Suprapubic skin (tissue), 4 donors: Measurements from ENCODE around the gene RPL28.

Experiments used
- EP300 ChIP-seq: sonication (generic); formaldehyde crosslinking; IDR thresholded peaks from one replicate; pipeline ENCODE4 v1.6.1; 2017; ENCODE audit warnings: antibody characterized with exemption
- POLR2A ChIP-seq, 2 donors: fragments of 450-650 bp; IDR thresholded peaks; one replicate each; pipeline ENCODE4 v1.6.1; 2017; ENCODE audit warnings: antibody characterized with exemption in 2 of 2, mild to moderate bottlenecking in 2 of 2, moderate library complexity in 2 of 2
- POLR2AphosphoS5 ChIP-seq, 3 donors: sonication (generic); formaldehyde crosslinking; IDR thresholded peaks; one replicate each; pipeline ENCODE4 v1.6.1; 2017; ENCODE audit warnings: antibody characterized with exemption in 3 of 3
- TF ChIP-seq, protein P1 (sequence below), 2 donors: fragments of 200-600 bp in 1 of 2; fragments of 450-650 bp in 1 of 2; sonication (generic) in 1 of 2; IDR thresholded peaks; one replicate each; pipeline ENCODE4 v1.5.1; 2016 to 2019; ENCODE audit warnings: antibody characterized with exemption in 2 of 2, mild to moderate bottlenecking in 1 of 2, moderate library complexity in 1 of 2

DNA sequence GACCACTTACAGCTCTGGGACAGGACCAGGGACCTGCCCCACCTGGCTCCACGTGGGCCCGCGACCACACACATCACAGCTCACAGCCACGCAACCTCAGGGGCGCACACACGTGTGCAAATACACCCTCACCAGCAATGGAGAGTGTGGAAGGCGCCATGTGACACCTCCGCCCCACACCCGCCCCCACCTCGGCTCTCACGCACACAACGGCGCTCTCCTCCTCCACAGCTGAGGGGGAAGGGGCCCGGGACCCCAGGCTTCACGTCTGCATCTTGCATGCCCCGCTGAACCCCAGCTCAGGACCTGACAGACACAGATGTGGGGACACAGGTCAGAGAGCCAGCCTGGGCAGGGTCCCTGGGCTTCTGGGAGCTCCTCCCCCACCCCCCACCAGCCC, 63.7 kb downstream of the RPL28 start:
- TF ChIP-seq, protein P1, sequence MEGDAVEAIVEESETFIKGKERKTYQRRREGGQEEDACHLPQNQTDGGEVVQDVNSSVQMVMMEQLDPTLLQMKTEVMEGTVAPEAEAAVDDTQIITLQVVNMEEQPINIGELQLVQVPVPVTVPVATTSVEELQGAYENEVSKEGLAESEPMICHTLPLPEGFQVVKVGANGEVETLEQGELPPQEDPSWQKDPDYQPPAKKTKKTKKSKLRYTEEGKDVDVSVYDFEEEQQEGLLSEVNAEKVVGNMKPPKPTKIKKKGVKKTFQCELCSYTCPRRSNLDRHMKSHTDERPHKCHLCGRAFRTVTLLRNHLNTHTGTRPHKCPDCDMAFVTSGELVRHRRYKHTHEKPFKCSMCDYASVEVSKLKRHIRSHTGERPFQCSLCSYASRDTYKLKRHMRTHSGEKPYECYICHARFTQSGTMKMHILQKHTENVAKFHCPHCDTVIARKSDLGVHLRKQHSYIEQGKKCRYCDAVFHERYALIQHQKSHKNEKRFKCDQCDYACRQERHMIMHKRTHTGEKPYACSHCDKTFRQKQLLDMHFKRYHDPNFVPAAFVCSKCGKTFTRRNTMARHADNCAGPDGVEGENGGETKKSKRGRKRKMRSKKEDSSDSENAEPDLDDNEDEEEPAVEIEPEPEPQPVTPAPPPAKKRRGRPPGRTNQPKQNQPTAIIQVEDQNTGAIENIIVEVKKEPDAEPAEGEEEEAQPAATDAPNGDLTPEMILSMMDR (IDR thresholded peaks at IDR 0.05): no peak
- TF ChIP-seq POLR2A (IDR thresholded peaks at IDR 0.05) (no peak), EP300 (no peak), POLR2AphosphoS5 (IDR thresholded peaks at IDR 0.05) (no peak)
